ENCODE results near the gene SCPEP1.

DNA sequence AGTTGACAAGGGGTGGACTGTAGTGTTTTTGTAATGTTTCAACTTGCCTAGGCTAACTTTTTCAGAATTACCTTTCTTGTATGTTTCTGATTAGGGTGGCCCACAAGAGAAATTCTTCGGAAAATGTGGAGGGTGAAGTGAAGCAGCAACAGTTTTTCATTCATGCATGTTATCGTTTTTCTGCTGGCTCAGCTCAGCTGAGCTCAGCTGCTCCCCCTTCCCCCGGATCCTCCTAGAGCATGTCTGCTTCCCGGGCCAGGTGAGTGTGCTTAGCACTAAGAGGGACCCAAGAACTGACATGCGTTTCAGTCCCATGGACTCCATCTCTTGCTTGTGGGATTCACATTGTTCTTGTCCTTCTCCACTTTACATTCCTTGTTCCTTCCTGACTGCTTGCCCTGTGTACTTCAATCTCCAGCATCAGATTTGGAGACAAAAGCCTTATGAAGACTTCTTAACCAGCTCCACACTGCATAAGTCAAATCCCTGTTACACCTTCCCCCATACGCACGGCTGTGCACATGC, 33.6 kb downstream of the SCPEP1 start:
- no peak for TF ChIP-seq POLR2A (IDR thresholded peaks at IDR 0.05)
- no peak for TF ChIP-seq POLR2AphosphoS5 (IDR thresholded peaks at IDR 0.05)
- no peak for TF ChIP-seq EP300 (IDR thresholded peaks at IDR 0.05; ENCODE audit: low read depth)

Measured in transverse colon (tissue), 3 donors.